GM12878 (cell line): ENCODE measurements around the gene EVC. TPM values are rescaled to one million over a fixed set of nuclear protein-coding genes. Genes with fewer than 3 reads are reported as not detected.

ENCODE experiments used
- ATAC-seq: fragments of 200-7000 bp; cut with Tn5 transposase; 3 replicates; pipeline ENCODE4 v1.9.1; 2020; ENCODE audit warnings: mild to moderate bottlenecking, moderate library complexity
- BruUV-seq: library from RNA; stranded (reverse); fragments of 400-500 nt; replicated peaks from 2 replicates; lab custom pipeline; 2021; lab: Mats Ljungman, UMichigan
- CTCF ChIA-PET: fragments of 300-600 bp; sonication (Branson Sonifier 250); formaldehyde crosslinking; extraction: SDS; loops from one replicate; lab custom pipeline; 2021; ENCODE audit warnings: inconsistent platforms; lab: Yijun Ruan, JAX
- POLR2A ChIA-PET: fragments of 350-600 bp; formaldehyde crosslinking; extraction: SDS; loops from one replicate; lab custom pipeline; 2021; ENCODE audit warnings: inconsistent platforms; lab: Charles Lee
- RAD21 ChIA-PET: fragments of 300-600 bp; sonication (Branson Sonifier 250); formaldehyde crosslinking; loops from one replicate; lab custom pipeline; 2023; ENCODE audit warnings: antibody characterized with exemption; ENCODE audit not compliant: unreplicated experiment; lab: Charles Lee
- SMC1A ChIA-PET: fragments of 300-600 bp; sonication (Branson Sonifier 250); formaldehyde crosslinking; loops from one replicate; lab custom pipeline; 2023; ENCODE audit not compliant: unreplicated experiment, uncharacterized antibody; lab: Charles Lee
- DNase-seq: peaks from one replicate; pipeline ENCODE4 v3.0.0-alpha.2; 2011; ENCODE audit warnings: low read depth, low spot score
- FAIRE-seq: peaks from 3 replicates; lab custom pipeline; 2011; peaks lifted over from hg19 to GRCh38; lab: Jason Lieb, UNC
- H2AFZ ChIP-seq: 2 replicates; pipeline ENCODE4 v1.6.0; 2011; ENCODE audit warnings: low read depth, low read length, control low read depth; ENCODE audit not compliant: control insufficient read depth
- H3K27ac ChIP-seq: 2 replicates; pipeline ENCODE4 v1.5.1; 2011; ENCODE audit warnings: control low read depth; ENCODE audit not compliant: control insufficient read depth, insufficient read depth
- H3K27me3 ChIP-seq, 2 experiments: replicated peaks in 1 of 2; 2 replicates each; pipeline versions ENCODE4 v1.6.0 to v1.6.1; 2011; ENCODE audit warnings: low read length in 1 of 2; ENCODE audit not compliant: control insufficient read depth in 2 of 2, insufficient read depth in 2 of 2
- H3K36me3 ChIP-seq, 2 experiments: 2 replicates each; pipeline ENCODE4 v1.5.1; 2011; ENCODE audit warnings: low read length in 1 of 2; ENCODE audit not compliant: control insufficient read depth in 2 of 2, insufficient read depth in 2 of 2
- H3K4me1 ChIP-seq: 2 replicates; pipeline ENCODE4 v1.6.1; 2011; ENCODE audit warnings: mild to moderate bottlenecking, low read length, moderate library complexity, mixed read lengths; ENCODE audit not compliant: control insufficient read depth, insufficient read depth
- H3K4me2 ChIP-seq: 2 replicates; pipeline ENCODE4 v1.6.0; 2011; ENCODE audit warnings: control low read depth; ENCODE audit not compliant: control insufficient read depth, insufficient read depth
- H3K4me3 ChIP-seq: fragments of 200-600 bp; sonication (generic); 2 replicates; pipeline ENCODE4 v1.5.1; 2016
- H3K79me2 ChIP-seq: 2 replicates; pipeline ENCODE4 v1.6.0; 2011; ENCODE audit warnings: low read length; ENCODE audit not compliant: control insufficient read depth, insufficient read depth
- H3K9ac ChIP-seq: 2 replicates; pipeline ENCODE4 v1.8.0; 2011; ENCODE audit warnings: low read length, control low read depth, mixed read lengths; ENCODE audit not compliant: control insufficient read depth, insufficient read depth
- H3K9me3 ChIP-seq: replicated peaks from 3 replicates; pipeline ENCODE4 v1.5.1; 2011; ENCODE audit warnings: mild to moderate bottlenecking, low read length; ENCODE audit not compliant: control insufficient read depth, insufficient read depth
- H4K20me1 ChIP-seq: 2 replicates; pipeline ENCODE4 v1.6.0; 2011; ENCODE audit not compliant: control insufficient read depth, insufficient read depth
- JUNB ChIP-seq: IDR thresholded peaks from 2 replicates; pipeline ENCODE4 v1.6.1; 2016; ENCODE audit warnings: antibody characterized with exemption, mild to moderate bottlenecking
- MYB ChIP-seq: fragments of 150-350 bp; IDR thresholded peaks from 2 replicates; pipeline ENCODE4 v1.6.1; 2014; ENCODE audit warnings: mild to moderate bottlenecking, low read depth, low read length, borderline replicate concordance
- SREBF1 ChIP-seq: IDR thresholded peaks from 2 replicates; pipeline ENCODE4 v1.6.1; 2012; ENCODE audit warnings: mild to moderate bottlenecking, low read length
- TCF3 ChIP-seq: IDR thresholded peaks from 2 replicates; pipeline ENCODE4 v1.6.1; 2012; ENCODE audit warnings: low read depth, mild to moderate bottlenecking, low read length, borderline replicate concordance; ENCODE audit not compliant: insufficient read depth
- ZNF384 ChIP-seq: IDR thresholded peaks from 2 replicates; pipeline ENCODE4 v1.6.1; 2012; ENCODE audit warnings: low read depth, mild to moderate bottlenecking, low read length, improper control_type of control experiment, borderline replicate concordance
- WGBS: methylation state at CpG from one replicate; pipeline ENCODE4 v1.1.6; 2016; ENCODE audit warnings: low lambda C conversion rate; ENCODE audit not compliant: insufficient replicate concordance, insufficient coverage; ENCODE audit errors: missing lambda C conversion rate; 5-methylcytosine and 5-hydroxymethylcytosine counted together
- in situ Hi-C: fragments of 300-500 bp; cut with MboI; formaldehyde crosslinking; loops from 9 replicates; pipeline ENCODE4 v1.14.3; 2018; ENCODE audit warnings: mixed read lengths
- intact Hi-C: fragments of 100-400 bp; cut with micrococcal nuclease; formaldehyde crosslinking; loops from one replicate; pipeline ENCODE4 v1.14.2; 2022; ENCODE audit not compliant: unreplicated experiment
- polyA plus RNA-seq, 11 experiments: library from polyadenylated mRNA; depleted of rRNA in 4 of 11; unstranded in 6 of 11; stranded (reverse) in 5 of 11; fragments of >200 nt; fragmentation: Nextera tagmentation in 4 of 11; fragmentation: Illumina TruSeq in 1 of 11; extraction: Ambion mirVana in 4 of 11; extraction: Trizol in 1 of 11; gene quantifications; 1 replicate in 1 of 11; 2 replicates in 10 of 11; pipeline versions ENCODE4 v1.2.1 to v1.2.3, GENCODE V29; 2011 to 2016; ENCODE audit warnings: inconsistent platforms in 2 of 11, missing spikeins in 2 of 11, low read depth in 1 of 11
- total RNA-seq, 4 experiments: library from RNA; depleted of rRNA in 3 of 4; stranded (reverse); fragments of >200 nt in 3 of 4; fragmentation: Illumina TruSeq in 1 of 4; extraction: Trizol in 1 of 4; gene quantifications; 2 replicates each; pipeline versions ENCODE4 v1.2.1 to v1.2.3, GENCODE V29; 2013 to 2021

Gene EVC
- total and polyA plus RNA-seq, 10 of the 15 experiments (the other 5 are each of a cell fraction or from before 2014, with no cell fraction given): 0.87 to 55.9 (median 15.6) TPM

DNA sequence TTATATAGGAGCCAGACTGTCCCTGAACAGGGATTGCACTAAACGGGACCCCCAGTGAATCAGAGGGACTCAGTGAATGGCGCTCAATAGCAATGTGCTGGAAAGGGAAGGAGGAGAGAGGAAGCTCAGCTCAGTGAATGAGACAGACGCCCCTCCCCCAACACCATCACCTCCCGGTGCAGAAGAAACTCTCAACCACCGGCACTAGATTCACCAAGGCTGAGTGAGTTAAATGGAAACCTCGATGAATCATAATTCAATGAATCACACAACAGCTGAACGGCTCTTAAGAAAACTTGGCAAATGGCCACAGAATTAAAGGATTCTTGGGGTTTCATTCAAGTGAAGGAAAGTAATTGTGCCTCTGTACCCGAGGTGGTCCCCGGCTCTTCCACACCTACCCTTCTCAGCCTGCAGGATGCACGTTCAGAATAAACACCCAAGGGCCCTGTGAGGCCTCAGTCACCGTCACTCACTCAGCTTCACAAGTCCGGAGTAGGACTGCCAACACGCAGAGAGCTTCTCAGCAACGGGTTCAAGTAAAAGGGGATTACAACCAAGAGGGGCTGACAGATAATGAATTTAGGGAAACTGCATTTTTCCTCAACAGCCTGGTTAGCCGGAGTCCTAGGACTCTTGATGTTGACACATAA, 152.6 kb downstream of the EVC start:
- POLR2A ChIA-PET: no interaction called here
- no TSS peak for BruUV-seq
- RAD21 ChIA-PET: no interaction called here
- no peak overlapping the region for H3K27ac ChIP-seq
- WGBS: 17% methylated on average over 15 of the region's 15 CpGs
- H4K20me1 ChIP-seq: no peaks in the 10 kb centered on the region
- SMC1A ChIA-PET: interaction anchor here (0.6 kb wide), 1 partner anchor 293 kb away, joined by 3 read pairs; no protein-coding TSS in a partner anchor
- no peak overlapping the region for H3K4me2 ChIP-seq
- no peak overlapping the region for H3K9ac ChIP-seq
- H2AFZ ChIP-seq: no peak overlapping the region
- CTCF ChIA-PET: no interaction called here
- FAIRE-seq: no peak
- H3K4me1 ChIP-seq: no peaks in the 10 kb centered on the region
- no peak overlapping the region for H3K4me3 ChIP-seq
- TF ChIP-seq MYB: no peak
- TF ChIP-seq ZNF384: no peak
- no peak for TF ChIP-seq SREBF1
- TF ChIP-seq TCF3: no peak
- peak; percentile 47 for TF ChIP-seq JUNB
- in situ Hi-C loops: no loop called here
- intact Hi-C loops: no loop called here
- DNase-seq: no peak
- H3K9me3 ChIP-seq: no peaks in the 10 kb centered on the region
- no peaks in the 10 kb centered on the region for H3K36me3 ChIP-seq
- H3K79me2 ChIP-seq: no peaks in the 10 kb centered on the region
- ATAC-seq: no peak
- no peaks in the 10 kb centered on the region; a peak in 1 of 4 replicates for H3K27me3 ChIP-seq

Other genes with a start within 250 kb of the EVC start
- 8.4 and 8.6 TPM in 2 replicates for gene EVC2, start 2.6 kb upstream of the EVC start, total RNA-seq (2014; rRNA removed)
- gene EVC2, start 2.6 kb upstream of the EVC start, total RNA-seq (2014; rRNA removed; fragmentation: Illumina TruSeq; extraction: Trizol): 6.1 and 6.8 TPM in 2 replicates
- 10.4 TPM in 2 replicates for gene EVC2, start 2.6 kb upstream of the EVC start, total RNA-seq (2021)
- 1.6 and 1.9 TPM in 2 replicates for gene EVC2, start 2.6 kb upstream of the EVC start, polyA plus RNA-seq (2011; rRNA removed)
- 4.8 and 5.2 TPM in 2 replicates for gene EVC2, start 2.6 kb upstream of the EVC start, polyA plus RNA-seq (2014; fragmentation: Illumina TruSeq; extraction: Trizol)
- gene EVC2, start 2.6 kb upstream of the EVC start, polyA plus RNA-seq (2014; fragmentation: Nextera tagmentation; extraction: Ambion mirVana): under 1 TPM; 0.34 to 0.58 TPM
- 4.6 and 5.3 TPM in 2 replicates for gene EVC2, start 2.6 kb upstream of the EVC start, polyA plus RNA-seq (2014; rRNA removed)
- 1 to 10 TPM; 5.9 to 6.5 TPM for gene EVC2, start 2.6 kb upstream of the EVC start, polyA plus RNA-seq (2016; fragmentation: Nextera tagmentation; extraction: Ambion mirVana)
- not detected in 2 replicates for gene CRMP1, start 181.9 kb downstream of the EVC start, total RNA-seq (2014; rRNA removed)
- gene CRMP1, start 181.9 kb downstream of the EVC start, total RNA-seq (2014; rRNA removed; fragmentation: Illumina TruSeq; extraction: Trizol): not detected in 2 replicates
- gene CRMP1, start 181.9 kb downstream of the EVC start, total RNA-seq (2021): 0.10 and 0.16 TPM in 2 replicates
- gene CRMP1, start 181.9 kb downstream of the EVC start, polyA plus RNA-seq (2011; rRNA removed): 0.06 and 0.10 TPM in 2 replicates
- gene CRMP1, start 181.9 kb downstream of the EVC start, polyA plus RNA-seq (2014; fragmentation: Illumina TruSeq; extraction: Trizol): 0.03 TPM in 1 of 2 replicates, not detected in the other
- gene CRMP1, start 181.9 kb downstream of the EVC start, polyA plus RNA-seq (2014; fragmentation: Nextera tagmentation; extraction: Ambion mirVana): under 1 TPM; 0.13 to 0.26 TPM
- gene CRMP1, start 181.9 kb downstream of the EVC start, polyA plus RNA-seq (2014; rRNA removed): 0.08 and 0.10 TPM in 2 replicates
- 1 to 10 TPM; 1.3 to 1.4 TPM for gene CRMP1, start 181.9 kb downstream of the EVC start, polyA plus RNA-seq (2016; fragmentation: Nextera tagmentation; extraction: Ambion mirVana)